GM18867 (cell line): Measurements from ENCODE around the gene CDH13.

Experiments
- ATAC-seq: cut with Tn5 transposase; IDR thresholded peaks from one replicate; pipeline ENCODE4 v1.9.1; 2021; ENCODE audit warnings: mild to moderate bottlenecking, moderate library complexity; ENCODE audit not compliant: unreplicated experiment

The CDH13 gene

DNA sequence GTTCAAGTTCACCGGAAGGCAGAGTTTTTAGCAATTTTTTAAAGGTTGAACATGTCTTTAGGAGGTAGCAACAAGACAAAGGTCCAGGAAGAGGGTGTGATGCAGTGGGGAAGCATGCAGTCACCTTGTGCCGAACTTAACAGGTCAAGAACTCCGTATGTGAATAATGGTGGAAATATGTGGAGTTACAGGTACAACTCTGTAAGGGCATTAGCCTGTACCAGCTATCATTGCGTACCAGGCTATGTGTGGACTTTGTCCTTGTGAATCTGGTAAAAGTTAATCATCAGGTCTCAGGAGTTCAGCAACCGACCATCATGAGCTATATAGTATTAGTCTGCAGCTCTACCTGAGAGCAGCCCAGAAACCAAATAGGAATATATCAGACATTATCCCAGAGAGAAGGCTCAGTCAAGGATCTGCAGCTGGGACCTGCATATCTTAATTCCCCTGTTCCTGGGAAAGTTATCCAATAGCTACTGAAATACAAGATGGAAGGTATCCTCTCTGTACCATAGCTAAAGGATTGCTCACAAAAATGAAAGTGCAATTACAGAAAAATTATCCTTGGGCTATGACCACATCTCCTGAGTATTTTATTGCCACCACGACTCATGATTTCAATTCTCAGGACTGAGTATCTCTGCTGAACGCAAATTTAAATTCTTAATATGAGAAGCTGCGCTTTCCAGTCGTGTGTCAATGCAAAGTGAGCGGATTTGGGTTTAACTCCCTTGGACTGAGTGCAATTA is 469.3 kb downstream of the CDH13 start:
- no peak for ATAC-seq

DNA sequence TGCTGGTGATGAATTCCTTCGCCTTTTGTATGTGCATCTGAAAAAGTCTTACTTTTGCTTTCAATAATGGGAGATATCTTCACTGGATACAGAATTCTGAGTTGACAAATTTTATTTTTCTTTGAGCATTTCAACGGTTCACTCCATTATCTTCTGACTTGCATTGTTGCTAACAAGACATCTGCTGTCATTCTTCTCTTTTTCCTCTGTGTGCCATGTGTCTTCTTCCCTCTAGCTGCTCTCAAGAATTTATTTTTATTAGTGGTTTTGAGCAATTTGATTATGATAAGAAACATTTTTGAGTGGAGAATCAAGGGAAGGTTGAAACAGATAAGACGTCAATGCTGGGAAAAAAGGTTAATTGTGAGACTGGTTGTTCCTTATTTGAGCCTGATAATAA is 471.8 kb downstream of the CDH13 start:
- ATAC-seq = no peak

DNA sequence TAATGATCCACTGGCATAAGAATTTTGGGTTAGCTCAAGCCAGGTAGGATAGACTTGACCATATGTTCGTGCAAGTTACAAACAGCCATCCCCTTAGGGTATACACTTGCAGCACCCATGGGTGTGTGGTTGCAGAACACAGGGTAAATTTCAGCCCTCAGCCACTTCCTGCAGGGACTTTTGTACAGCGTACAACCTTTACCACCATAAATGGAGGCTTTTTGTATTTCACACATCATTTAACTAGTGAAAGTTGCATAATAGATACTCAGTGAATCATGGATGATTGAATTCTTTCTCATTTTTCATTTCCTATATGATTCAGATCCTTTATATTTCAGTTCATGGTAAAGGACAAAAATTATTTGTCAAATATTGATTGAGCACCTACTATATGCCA is 473.9 kb downstream of the CDH13 start:
- no peak for ATAC-seq

DNA sequence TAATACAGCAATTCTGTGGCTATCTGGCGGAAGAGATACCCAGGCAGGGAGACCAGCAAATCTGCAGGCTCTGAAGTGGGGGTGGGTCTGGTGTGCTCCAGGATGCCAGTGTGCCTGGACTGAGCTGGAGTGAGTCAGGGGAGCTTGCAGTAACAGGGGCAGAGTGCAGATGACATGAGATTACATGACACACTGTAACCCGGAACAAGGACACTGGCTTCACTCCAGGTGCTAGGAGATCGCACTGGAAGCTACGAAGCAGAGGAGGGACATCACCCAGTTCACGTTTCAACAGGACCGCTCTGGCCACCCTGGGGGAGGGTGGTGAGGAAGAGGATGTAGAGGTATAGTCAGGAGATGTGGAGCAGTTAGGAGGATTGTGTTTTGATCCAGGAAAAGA is 475.6 kb downstream of the CDH13 start:
- ATAC-seq = no peak

DNA sequence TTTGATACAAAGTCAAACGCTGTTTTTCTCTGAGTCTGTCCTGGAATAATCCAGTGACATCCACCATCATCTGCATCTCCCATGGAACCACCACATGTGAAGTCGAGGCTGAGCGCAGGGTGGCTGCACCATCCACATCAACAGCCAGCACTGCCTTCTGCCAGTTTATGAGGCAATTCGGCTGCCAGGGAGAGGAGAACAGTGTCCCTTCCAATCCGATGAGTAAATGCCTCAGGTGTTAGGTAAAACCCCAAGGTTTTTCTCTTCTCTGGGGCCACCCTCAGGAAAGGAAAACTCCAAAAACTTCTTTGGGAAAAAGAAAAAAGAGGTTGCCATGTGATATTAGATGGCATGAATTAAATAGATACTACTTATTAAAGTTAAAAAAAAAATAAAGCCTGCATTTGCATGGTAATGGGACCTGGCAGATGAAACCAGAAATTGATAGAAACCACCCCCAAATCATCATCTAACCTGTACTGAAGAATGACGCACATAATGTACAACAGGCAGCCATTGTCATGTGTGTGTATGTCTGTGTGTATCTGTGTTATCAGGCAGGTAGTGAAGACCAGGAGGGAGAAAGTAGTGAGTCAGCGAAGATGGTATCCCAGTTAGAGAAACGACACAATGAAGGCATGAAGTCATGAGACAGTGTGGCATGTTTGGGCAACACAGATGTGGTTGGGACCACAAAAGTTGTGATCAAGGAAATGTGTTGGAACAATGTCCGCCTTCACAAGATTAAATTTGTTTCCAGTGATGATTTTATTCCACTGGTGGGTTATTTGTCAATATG is 478.7 kb downstream of the CDH13 start:
- ATAC-seq = no peak

DNA sequence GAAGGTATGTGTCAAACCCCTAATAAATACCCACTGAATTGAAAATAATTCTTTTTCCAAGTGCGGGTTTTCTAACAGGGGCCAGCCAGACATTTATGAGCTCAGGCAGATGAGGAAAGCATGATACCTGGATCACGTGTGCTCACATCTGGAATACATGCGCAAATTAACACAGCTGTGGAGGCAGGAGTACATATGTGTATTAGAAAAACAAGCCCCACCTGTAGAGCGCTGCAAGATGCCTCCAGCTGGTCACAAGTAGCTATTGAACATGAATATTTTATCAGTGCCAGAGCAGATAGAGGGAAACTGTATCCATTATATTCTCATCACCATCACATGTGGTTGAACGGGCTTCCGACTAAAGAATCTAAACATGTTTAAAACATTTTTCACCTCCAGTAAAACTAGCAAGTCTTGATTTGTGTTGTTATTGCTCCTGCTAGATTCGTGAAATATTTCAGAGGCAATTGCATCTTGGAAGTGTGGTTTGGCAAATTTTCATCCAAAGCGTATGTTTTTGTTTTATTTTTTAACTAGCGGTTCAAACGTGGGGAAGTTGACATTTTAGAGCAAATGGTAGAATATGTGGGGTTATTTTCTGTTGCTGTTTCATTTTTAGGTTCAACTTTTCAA is 482.8 kb downstream of the CDH13 start:
- ATAC-seq = no peak

DNA sequence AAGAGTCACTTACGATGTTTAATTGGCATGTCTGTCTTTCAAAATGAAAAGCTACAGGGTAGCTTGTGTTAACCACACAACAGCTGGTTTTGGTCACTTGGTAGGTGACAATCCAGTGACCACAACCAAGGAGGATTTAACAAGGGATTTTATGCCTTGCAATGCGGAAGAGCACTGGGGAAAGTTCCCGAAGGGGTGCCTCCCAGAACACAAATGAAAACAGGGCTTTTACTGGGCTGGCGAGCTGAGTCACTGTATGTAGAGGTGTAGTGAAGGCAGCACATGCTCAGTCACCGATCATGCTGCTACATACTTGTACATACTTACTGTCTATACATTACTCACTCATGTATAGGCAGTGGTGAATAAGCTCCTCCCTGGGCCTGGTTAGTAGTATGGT is 483.5 kb downstream of the CDH13 start:
- ATAC-seq = no peak

DNA sequence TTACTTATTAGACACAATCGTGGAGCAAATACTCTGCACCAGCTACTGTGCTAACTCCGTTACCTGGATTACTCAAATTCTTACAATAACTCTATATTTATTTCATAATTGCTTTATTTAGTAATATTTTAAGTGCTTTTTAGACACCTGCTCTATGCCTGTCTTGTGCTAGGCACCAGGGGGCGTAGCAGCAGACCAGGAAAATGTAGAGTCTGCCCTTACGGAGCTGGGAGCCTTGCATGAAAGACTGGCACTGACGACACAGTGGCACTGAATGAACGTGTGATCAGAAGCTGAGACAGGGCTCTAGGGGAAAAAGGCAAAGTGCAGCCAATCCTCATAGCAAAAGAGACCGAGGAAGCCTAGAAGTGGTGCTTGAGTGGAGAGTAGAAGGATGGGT is 486.5 kb downstream of the CDH13 start:
- no peak for ATAC-seq

DNA sequence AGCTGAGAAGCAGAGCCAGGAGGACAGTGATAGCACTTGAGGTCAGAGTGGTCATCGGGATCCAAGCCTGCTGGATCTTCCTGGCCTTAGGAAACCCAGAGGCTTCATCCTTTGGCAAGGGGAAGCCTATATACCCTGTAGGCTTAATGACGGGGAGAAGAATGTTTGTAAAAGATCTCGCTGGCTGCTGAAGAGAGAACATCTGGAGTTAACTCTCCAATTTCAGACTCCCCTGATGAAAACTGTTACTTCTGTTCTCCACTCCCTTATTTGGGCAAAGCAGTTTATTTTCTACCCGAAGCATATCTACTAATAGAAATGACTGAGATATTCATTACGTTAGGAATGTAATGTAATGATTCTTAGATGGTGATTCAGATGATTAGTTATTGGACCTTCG is 487.0 kb downstream of the CDH13 start:
- ATAC-seq = no peak

DNA sequence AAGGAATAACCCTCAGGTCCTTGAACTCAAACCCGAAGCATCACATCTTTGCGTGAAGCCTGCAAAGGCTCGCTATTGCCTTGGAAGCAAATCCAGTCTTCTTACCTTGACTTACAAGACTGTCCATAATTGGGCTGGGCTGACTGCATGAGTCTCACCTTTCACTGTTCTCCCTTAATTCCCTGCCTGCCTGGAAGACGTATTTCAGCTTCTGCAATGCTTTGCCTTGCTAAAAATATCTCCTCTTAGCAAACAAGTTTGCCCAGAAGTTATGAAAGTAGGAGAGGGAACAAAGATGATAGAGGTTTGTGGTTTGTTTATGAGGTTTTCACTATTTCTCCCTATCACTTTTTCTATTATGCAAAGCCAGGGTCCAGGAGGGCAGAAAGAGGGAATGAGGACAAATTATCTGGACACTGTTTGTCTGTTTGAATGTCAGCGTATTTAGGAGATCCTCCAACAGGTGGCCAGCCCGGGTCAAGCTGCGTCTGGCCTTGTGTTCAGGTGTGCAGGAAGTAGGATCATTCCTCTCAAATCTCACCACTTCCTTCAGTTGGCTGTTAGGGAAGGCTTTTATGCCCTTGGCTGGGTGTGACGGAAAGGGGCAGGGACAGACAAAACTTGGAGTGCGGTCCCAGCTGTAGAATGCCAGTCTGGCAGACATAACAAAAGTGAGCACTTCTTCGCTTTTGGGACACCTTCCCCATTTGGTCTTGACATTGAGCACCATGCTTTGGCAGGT is 488.9 kb downstream of the CDH13 start:
- ATAC-seq = no peak

DNA sequence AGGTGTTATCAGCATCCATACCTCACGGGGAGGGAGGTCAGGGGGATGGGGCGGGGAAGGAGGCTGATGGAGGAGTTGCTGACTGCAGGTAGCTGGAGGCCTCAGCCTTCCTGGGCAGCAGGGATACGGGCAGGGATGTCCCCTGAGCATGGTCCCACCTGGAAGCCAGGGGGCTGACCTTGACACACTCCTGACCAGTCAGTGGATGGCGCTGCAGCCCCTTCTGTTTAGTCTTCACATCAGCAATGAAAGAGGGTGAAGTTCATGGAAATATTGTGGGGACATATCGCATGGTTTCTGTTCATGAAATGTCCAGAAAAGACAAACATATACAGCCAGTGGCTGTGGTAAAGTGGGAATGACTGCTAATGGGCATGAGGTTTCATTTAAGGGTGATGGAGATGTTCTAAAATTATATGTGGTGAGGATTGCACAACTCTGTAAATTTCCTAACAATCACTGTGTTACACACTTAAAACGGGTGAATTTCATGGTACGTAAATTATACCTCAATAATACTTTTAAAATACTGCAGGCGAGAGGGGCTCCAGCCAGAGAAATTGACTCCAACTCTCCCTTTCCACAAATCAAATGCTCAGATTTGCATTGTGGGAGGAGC is 489.6 kb downstream of the CDH13 start:
- no peak for ATAC-seq

DNA sequence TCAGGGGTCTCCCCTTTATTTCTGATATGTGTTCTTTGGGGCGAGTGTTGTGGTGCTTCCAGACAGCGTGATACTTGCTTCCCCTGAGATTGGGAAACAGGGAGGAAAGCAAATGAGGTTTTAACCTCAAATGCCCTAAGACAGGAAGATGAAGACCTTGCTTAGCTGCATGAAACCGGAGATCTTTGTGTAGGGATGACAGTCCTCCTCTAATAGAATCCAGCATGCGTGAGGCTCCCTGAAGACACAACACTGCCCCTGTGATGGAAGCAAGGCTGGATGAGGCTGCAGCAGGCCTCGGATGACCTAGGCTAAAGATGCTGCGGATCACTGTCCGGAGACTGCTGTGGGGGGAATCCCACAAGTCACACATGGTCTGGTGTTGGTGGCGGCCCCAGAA is 491.0 kb downstream of the CDH13 start:
- ATAC-seq = no peak

DNA sequence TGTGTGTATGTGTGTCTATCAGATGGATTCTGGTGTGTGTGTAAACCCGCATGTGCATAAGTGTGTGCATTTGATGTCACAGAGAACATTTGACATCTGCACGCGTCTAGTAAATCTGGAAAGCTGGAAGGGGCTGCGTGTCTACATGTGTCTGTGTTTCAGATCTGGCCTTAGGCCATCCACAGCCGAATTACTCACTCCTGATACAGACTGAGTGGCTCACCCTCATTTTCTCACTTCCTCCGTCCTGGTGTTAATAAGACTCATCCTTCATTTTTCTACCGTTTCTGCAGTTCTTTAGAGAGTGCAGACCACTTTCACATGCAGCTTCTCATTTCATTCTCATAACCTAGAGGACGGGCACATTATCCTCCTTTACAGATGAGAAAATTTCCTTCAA is 491.6 kb downstream of the CDH13 start:
- no peak for ATAC-seq

DNA sequence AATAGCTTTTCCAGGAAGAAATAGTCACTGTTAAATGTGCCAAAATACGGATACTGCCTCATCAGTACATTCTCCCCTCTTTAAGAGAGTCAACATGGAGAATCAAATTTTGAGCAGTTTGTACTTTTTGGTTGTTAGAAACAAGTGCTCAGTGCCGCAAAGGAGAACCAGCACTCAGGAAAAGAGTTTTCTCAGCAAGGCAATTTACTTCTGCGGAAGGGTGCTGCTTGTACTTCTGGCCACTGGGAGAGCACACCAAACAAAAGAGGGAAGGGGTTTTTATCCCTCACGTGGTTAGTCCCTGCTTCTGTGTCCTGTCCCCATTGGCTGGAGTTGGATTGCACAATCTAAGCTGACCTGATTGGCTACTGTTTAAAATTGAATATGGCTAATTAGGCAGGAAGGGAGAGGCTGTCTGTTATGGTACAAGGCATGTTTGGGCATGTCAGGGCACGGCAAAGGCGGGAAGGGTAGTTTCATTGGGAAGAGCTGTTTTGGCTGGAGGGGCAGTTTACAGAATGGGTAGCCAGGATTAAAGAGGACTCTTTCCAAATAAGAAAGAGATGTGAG is 499.3 kb downstream of the CDH13 start:
- ATAC-seq = no peak

DNA sequence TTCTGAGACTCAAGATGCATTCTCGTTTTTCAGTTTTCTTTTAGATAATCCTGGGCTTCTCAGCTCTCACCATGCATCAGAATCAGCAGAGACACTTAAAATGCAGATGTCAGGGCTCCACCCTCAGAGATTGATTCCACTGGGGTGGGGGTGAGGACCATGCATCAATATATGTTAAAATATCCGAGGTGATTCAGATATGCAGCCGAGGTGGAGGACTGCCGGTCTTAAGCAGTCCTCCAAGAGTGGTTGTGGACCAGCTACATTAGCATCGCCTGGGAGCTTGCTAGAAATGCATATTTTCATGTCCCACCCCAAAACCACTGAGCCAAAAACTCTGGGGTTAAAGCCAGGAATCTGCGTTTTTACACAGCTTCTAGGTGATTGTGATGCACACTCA is 501.3 kb downstream of the CDH13 start:
- ATAC-seq = no peak

DNA sequence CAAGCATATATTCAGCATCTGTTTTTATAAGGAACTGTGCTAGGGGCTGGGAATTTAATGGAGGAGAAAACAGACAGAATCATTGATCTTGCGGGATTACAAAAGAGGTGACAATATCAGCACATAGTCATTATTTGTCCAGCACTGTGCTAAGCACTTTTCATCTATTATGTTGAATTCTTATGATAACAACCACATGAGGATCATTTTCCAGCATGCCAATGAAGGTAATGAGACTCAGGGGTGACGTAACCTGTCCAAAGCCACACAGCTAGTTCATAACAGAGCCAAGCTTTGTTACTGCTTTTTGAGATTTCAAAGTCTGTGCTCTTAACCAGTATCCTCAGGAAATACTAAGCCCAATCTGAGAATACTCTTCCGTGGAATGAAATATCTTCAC is 503.3 kb downstream of the CDH13 start:
- ATAC-seq = no peak

DNA sequence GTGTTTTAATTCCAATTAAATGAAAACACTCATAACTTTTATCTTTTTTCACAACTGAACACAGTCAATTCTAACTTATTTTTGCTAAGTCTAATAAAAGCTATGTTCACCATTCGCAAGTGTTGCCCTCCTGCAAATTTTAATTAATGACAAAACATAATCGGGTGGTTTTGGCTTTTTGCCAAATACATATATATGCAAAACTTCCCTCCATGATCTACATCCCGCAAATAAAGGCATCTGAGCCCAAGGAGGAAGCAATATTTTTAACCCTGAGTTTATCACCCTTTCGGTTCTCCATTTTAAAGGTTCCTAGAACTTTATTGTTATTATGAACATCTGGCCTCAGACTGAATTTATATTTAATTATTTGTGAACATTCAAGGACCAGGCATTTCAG is 507.9 kb downstream of the CDH13 start:
- ATAC-seq = no peak

DNA sequence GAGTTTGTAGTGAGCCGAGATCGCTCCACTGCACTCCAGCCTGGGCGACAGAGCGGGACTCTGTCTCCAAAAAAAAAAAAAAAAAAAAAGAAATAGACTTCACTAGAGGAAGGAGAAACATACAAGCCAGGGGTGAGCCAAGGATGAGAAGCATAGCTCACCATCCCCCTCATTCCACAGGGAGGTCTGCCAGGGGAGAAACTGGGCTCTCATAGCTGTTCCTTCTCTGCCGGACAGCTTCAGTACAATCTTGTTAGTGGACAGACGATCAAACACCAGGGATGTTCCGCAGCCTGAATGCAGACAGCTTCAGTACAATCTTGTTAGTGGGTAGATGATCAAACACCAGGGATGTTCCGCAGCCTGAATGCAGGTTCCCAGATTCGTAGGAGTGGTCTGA is 509.6 kb downstream of the CDH13 start:
- ATAC-seq = no peak

DNA sequence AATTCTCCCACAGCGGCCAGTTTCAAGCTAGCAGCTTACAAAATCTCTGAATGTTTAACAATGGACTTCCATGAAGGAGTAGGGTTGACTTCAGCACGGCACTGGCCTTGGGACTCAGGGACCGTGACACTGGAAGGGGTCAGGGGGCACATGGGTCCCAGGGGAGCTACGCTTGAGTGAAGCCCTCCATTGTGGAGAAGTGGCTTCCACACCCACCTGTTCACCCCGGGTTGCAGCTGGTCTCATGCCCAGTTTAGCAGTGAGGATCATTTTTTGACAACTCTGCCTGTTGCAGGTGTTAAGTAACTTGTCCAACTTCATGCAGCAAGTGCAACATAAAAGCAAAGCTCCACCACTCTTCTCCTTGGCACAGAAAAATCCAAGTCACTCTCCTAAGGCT is 510.2 kb downstream of the CDH13 start:
- no peak for ATAC-seq

DNA sequence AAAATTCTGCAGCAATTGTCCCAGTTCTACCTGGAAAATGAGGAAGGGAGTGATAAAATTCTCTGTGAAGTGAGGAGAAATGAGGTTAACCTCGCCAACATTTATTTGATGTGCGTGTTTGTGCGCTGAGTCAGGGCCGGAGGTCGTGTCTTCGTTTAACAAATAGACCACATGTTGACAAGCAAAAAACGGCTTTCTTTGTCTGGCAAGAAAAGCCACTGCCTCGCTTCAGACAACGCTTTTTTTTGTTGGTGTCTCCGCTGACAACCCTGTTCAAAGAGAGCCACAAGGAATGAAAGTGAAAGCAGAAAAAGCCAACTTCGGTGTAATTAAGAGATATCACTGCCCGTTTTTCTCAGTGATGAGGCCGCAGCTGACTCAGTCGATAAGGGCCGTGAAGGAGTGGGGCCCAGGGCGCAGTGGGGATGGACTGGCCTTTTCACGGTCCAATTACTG is 510.6 kb downstream of the CDH13 start:
- ATAC-seq = peak; percentile 49
